ENCODE results near the gene SCN10A.
A peak's percentile ranks its signal among the peaks of the same experiment; 100 is the strongest.

Gene SCN10A

DNA sequence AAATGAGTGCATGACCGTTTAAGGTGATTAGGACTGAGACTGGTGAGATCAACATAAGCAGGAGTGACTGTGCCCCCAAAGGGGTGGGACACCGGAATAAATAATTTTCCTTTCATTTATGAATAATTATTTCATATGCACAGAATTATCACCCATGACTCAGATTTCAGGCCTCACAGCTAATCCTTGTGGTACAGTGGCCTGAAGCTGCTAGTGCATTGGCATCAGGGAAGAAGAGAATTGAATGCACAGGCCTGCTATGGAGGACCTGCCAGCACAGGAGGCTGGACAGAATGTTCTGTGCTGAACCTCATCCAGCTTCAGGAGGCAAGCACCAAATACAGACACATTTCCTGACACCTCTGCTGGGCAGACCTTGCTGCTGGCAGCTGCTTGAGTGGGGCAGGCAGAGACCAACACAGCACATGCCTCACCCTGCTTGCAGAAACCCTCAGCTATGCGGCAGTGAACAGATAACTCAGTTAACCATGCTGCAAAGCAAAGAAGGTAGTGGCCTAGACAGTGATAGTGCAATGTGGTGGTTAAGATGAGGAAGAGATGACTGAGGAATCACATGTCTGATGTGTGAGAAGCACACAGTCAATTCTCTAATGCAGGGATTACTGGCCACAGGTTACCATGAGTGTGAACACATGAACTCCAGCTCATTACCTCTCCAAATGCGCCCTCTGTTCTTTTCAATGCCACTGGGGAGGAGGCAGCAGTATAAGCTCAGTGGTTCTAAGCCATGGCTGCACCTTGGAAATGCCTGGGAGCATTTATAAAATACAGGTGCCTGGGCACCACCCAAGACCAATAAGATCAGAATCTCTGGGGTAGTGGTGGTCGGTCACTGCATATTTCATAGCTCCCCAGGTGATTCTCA, 98.4 kb downstream of the SCN10A start:
- DNase-seq = no peak

DNA sequence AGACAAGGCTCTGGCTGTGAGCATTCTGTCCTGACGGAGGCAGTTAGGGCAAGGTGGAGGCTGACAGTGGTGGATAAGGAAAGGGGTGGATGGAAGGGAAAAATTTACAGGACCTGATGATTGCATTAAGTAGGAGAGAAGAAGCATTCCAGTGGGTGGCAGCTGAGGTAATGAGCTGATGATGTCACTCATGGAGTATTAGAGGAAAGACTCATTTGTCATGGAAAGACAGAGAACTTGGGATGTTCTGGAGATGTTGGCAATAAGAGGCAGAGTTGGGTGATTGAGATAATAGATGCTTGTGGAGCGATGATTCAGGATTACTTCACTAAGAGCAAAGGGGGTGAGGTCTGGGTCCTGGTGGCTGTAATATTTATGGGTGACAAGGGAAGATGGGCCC, 102.9 kb downstream of the SCN10A start:
- DNase-seq = no peak

DNA sequence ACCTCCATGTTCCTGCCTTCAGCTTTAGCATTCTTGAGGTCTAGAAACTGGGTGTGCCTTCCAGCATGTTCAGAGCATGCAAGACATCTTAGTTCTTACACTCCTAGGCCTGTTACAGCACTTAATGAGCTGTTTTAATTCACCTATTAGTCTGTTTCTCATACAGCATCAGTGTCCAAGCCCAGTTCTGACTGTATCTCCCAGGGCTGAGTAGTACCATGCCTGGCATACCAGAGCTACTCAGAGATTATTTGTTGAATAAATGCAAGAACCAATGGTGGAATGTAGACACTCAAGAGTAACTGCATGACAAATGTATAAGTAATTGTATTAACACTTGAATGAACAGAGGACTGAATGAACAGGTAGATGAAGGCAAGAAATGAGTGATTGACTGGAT, 104.7 kb downstream of the SCN10A start:
- DNase-seq = no peak

- no peak for DNase-seq
These were observed 108.3 kb downstream of the SCN10A start for GRCh38 chr3:38707730-38708129.

- DNase-seq = no peak
These were observed 109.1 kb downstream of the SCN10A start for GRCh38 chr3:38706961-38707360.

- no peak for DNase-seq
These were observed 113.8 kb downstream of the SCN10A start for GRCh38 chr3:38702231-38702630.

GRCh38 chr3:38698760-38699159, 117.3 kb downstream of the SCN10A start:
- DNase-seq = no peak

- DNase-seq = no peak
These were observed 118.0 kb downstream of the SCN10A start for GRCh38 chr3:38698061-38698460.

DNA sequence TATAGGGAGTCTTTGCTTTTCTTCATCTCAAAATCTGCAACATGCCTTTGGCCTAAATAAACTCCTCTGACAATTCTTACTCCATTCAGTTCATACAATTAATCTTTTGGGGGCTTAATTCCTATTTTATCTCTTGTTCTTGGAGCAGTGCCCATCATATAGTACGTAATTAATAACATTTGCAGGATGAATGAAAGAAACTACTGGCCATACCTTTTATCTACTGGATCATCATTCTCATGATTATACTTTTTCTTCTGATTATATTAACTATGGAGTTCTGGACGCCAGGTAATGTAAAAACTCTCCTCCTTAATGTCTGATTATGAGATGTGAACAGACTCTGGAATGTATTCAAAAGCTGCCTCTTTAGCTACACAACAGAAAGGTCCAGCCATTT, 120.0 kb downstream of the SCN10A start:
- no peak for DNase-seq

DNA sequence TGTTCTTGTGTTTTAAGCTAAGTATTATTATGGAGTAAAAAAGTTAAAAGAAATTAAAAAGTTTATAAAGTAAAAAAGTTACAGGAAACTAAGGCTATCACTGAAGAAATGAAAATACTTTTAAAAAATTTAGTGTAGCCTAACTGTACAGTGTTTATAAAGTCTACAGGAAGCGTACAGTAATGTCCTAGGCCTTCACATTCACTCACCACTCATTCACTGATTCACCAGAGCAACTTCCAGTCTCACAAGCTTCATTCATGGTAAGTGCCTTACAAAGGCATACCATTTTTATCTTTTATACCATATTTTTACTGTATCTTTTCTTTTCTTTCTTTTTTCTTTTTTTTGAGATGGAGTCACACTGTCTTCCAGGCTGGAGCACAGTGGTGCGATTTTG, 125.8 kb downstream of the SCN10A start:
- no peak for DNase-seq

DNA sequence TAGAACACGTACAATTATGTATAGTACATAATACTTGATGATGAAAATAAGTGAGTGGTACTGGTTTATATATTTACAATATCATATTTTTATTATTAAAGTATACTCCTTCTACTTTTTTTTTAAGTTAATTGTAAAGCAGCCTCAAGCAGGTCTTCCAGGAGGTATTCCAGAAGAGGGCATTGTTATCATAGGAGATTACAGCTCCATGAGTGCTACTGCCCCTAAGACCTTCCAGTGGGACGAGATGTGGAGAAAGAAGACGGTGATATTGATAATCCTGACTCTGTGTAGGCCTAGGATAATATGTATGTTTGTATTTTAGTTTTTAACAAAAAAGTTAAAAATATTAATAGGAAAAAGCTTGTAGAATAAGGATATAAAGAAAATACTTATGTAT, 126.2 kb downstream of the SCN10A start:
- no peak for DNase-seq

DNA sequence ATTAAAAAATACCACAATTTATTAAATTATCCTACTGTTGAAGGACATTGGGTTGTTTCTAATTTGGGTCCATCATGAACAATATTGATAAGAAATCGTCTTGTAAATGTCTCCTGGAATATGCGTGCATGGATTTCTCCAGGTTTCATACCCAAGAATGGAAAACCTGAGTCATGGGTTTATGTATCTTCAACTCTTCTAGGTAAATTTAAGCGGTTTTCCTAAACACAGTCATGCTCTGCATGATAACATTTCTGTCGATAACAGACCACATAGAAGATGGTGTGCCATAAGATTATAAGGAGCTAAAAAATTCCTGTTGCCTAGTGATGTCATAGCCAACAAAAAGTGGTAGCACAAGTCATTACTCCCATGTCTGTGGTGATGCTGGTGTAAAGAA, 126.7 kb downstream of the SCN10A start:
- DNase-seq = no peak

DNA sequence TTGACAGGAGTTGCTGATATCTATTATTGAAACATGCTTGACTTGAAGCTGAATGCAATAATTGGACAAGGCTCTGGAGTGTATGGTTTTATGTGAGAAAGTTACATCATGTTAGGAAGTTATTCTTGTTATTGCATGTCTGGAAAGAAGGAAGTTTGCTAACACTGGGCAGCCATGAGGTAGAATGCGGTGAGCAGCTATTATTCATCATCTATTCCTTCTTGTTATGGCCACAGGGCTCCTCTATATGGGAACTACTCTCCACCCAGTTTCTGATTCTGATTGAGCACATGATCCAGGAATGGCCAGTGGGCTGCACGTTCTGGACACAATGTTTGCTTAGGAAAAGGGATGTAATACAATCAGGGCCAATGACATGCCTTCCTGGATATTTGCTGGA, 128.7 kb downstream of the SCN10A start:
- DNase-seq = no peak

GRCh38 chr3:38684546-38684945, 131.5 kb downstream of the SCN10A start:
- DNase-seq = no peak

DNA sequence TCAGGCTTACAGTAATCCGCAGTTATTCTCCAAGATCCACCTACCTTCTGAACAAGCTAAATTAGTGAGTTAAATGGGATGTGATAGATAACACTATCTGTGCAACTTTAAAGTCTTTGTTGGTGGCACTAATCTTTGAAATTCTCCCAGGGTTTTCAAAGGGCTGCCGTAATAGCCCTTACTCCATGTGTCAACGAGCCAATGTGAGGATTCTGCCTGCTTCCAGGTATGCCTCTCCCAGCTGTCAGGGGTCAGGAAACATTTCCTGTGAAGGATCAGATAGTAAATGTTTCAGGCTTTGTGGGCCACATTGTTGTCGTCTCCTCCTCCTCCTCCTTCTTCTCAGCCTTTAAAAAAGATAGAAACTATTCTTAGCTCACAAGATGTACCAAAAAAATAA, 146.3 kb downstream of the SCN10A start:
- no peak for DNase-seq

DNA sequence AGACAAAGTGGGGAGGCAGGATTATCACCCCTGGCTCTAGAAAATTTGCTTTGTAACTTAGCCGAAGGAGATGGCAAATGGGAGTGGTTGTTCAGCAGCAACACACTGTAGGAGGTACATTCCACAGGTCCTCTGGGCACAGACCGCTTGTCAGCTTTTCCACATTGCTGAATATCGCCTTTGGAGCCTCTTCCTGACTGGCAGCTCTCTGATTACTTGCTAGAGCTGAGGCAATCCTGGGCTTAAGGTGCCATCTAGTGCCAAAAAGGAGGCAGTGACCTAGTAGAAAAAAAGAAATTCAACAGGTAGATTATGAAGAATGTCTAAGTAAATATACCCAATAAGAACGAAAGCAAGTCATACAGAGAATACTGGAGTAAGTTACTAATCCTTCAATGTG, 153.5 kb downstream of the SCN10A start:
- DNase-seq = no peak

GRCh38 chr3:38658841-38659240, 157.2 kb downstream of the SCN10A start:
- no peak for DNase-seq

DNA sequence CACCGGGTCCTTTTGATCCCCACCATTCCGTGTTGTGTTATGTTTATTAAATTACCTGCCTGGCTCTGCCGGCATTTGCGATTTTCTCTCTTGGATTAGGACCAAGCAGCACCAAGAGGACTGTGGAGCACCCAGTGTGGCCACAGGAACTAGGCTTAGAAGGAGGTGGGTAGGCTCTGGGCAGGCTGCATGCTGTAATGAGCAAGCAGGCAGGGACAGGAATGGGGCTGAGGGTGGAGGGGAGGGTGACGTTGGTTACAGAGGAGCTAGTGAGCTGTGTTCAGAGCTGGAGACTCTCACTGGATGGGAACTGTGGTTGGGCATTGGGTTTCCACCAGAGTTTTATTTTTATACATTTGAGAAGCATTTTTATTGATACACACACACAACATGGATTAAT, 158.6 kb downstream of the SCN10A start:
- DNase-seq = no peak

- DNase-seq = no peak
These were observed 160.2 kb downstream of the SCN10A start for GRCh38 chr3:38655708-38656300.

- DNase-seq = no peak
These were observed 162.1 kb downstream of the SCN10A start for GRCh38 chr3:38653685-38654537.

DNA sequence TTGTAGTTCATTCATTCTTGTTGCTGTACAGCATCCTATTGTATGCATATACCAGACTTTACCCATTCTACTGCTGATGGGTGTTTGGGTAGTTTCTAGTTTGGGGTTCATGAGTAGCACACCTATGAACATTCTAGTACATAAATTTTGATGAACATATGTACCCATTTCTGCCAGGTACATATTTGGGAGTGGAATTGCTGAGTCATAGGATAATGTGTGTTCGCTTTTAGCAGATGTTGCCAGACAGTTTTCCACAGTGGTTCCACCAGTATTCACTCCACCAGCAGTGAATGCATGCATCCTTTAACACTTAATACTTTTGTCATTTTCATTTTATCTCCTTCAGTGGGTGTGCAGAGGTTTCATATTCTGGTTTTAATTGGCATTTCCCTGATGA, 163.1 kb downstream of the SCN10A start:
- DNase-seq = no peak

DNA sequence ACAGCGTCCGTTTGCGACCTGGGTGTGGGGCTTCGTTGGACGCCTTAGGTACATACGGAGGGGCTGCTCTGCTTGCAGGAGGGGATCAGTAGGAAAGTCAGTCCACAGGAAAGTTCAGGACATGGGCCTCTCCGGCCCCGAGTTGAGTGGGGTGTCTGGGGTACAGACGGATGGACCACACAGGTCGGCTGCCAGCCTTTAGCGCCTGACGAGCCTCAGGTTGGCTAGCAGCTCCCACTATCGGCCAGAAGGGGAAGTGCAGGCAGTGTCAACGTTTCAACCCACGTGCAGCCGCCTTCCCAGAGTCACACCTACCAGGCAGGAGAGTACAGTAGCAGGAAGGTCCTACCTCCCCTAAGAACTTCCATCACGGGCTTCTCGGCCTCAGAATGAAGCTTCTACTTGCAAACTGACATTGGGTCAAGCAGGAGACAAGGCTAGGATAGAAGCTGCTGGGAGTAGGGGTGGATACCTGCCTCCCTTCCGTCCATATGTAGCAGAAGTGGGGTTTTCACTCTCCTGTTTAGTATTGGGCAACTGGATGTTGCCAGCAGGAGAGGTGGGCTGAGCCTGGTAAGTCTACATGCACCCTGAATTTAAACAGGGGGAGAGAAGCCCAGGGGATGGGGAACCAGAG, 164.7 kb downstream of the SCN10A start:
- DNase-seq = peak; percentile 60

DNA sequence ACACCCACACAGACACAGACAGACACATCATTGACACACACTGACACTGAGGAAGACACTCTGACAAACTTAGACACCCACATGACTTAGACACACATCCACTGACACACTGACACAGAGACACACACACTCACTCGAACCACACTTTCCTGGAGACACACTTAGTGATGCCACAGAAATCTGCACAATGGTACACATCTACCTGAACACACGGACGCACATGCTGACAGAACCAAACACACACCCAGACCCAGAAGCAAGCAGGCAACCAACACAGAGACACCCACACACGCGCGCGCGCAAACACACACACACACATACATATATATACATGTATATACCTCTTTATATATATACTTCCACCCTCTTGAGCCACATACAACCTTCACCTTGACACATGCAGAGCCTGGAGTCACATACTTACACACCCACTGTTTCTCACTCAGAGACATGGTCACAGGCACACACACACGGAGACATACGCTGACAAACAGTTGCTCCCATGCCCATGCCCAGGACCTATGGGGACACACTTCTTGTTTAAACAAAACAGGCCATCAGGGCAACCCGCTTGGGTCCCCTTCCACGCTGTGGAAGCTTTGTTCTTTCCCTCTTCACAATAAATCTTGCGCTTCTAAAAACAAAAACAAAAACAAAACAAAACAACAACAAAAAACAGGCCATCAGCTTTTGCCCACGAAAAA, 165.6 kb downstream of the SCN10A start:
- DNase-seq = no peak

All from CD4-positive, alpha-beta T cell treated with Interferon gamma for 1 hour (primary cell).